ENCODE results near the gene FAM3A.

- TF ChIP-seq IRF1 (CRISPR knock-in tag; IDR thresholded peaks at IDR 0.05; ENCODE audit: borderline replicate concordance) (no peak), MTA3 (IDR thresholded peaks at IDR 0.05; ENCODE audit: borderline replicate concordance) (no peak), SP1 (CRISPR knock-in tag; IDR thresholded peaks at IDR 0.05) (no peak)
Measured at GRCh38 chrX:154467556-154467955, 48.5 kb downstream of the FAM3A start.
